ENCODE data around the gene HIVEP3. TPM values are rescaled to one million over a fixed set of nuclear protein-coding genes. Genes with fewer than 3 reads are reported as not detected.

HIVEP3 gene
- total and polyA plus RNA-seq, 2 of the 13 experiments (the other 11 are each of a cell fraction or from before 2014, with no cell fraction given): 0.05 TPM; not detected in 1

DNA sequence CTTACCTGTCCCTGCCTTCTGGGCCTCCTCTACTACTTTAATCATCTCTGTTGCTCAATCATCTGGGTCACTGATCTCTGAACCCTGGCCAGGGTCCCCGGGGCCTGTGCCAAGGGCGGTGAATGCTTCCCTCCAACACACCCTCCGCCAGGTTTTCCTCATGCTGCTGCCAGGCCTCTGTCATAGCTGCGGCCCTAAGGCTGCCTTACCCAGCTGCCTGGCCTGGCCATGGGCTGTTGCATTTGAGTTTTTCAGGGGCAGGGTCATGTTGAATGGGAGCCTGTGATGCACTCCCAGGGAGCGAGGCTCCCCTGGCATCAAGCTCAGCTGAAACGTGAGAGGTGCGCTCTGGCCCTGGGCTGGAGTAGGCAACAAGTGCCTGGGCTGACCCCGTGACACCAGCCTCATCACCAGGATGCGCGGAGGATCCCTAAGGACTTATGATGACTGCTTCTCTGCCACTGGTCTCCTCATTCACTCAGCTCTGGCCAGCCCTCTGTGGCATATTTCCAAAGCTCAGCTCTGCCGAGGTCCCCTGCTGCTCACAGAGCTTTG is 441.8 kb downstream of the HIVEP3 start (continued):
- TF ChIP-seq TEAD3 (CRISPR knock-in tag; optimal IDR thresholded peaks at IDR 0.05; ENCODE audit: borderline replicate concordance): peak; percentile 12
- peak; percentile 42; the same call in 1 of the 2 replicates for TF ChIP-seq KDM1A (CRISPR knock-in tag; IDR thresholded peaks at IDR 0.05)
- TF ChIP-seq ARNT (IDR thresholded peaks at IDR 0.05): no peak
- TF ChIP-seq HNF4G (IDR thresholded peaks at IDR 0.05; ENCODE audit: borderline replicate concordance, low read depth, low read length): peak; percentile 74
- peak; percentile 38; the same call in 1 of the 2 replicates for TF ChIP-seq HNF4G (CRISPR knock-in tag; IDR thresholded peaks at IDR 0.05; ENCODE audit: borderline replicate concordance, low read depth)
- TF ChIP-seq ZFX (CRISPR knock-in tag; IDR thresholded peaks at IDR 0.05; ENCODE audit: low read depth): peak; percentile 63
- TF ChIP-seq, protein P1, sequence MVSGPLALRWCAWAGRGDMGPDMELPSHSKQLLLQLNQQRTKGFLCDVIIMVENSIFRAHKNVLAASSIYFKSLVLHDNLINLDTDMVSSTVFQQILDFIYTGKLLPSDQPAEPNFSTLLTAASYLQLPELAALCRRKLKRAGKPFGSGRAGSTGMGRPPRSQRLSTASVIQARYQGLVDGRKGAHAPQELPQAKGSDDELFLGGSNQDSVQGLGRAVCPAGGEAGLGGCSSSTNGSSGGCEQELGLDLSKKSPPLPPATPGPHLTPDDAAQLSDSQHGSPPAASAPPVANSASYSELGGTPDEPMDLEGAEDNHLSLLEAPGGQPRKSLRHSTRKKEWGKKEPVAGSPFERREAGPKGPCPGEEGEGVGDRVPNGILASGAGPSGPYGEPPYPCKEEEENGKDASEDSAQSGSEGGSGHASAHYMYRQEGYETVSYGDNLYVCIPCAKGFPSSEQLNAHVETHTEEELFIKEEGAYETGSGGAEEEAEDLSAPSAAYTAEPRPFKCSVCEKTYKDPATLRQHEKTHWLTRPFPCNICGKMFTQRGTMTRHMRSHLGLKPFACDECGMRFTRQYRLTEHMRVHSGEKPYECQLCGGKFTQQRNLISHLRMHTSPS (CRISPR knock-in tag; IDR thresholded peaks at IDR 0.05; ENCODE audit: low read depth): peak; percentile 74; the same call in 1 of the 2 replicates
- no peak for TF ChIP-seq NFRKB (IDR thresholded peaks at IDR 0.05)
- TF ChIP-seq FOSL1 (CRISPR knock-in tag; IDR thresholded peaks at IDR 0.05; ENCODE audit: borderline replicate concordance): no peak
- peak; percentile 87 for TF ChIP-seq CEBPB (IDR thresholded peaks at IDR 0.05; ENCODE audit: borderline replicate concordance, low read depth, low read length)
- TF ChIP-seq ZNF709 (CRISPR knock-in tag; IDR thresholded peaks at IDR 0.05): peak; percentile 100
- TF ChIP-seq ELF3 (CRISPR knock-in tag; IDR thresholded peaks at IDR 0.05): 0 out of 2 replicates have a peak, but pooled peaks have one; percentile 34
- TF ChIP-seq RXRA (CRISPR knock-in tag; IDR thresholded peaks at IDR 0.05): peak; percentile 53; the same call in 1 of the 2 replicates
- TF ChIP-seq HMG20A (CRISPR knock-in tag; IDR thresholded peaks at IDR 0.05; ENCODE audit: borderline replicate concordance): 0 out of 2 replicates have a peak, but pooled peaks have one; percentile 13
- peak in 1 of 2 experiments; percentile 44; a peak in 1 of 4 replicates for TF ChIP-seq EP300 (IDR thresholded peaks at IDR 0.05; ENCODE audit: low read depth in 2 of 2, low read length in 2 of 2)
- no peak for TF ChIP-seq EP300 (CRISPR knock-in tag; IDR thresholded peaks at IDR 0.05; ENCODE audit: borderline replicate concordance)
- TF ChIP-seq ZEB1 (IDR thresholded peaks at IDR 0.05; ENCODE audit: insufficient replicate concordance, low read depth): peak; percentile 75

Measured in HepG2 (cell line).